ENCODE data around the gene IDH3B. TPM values are rescaled to one million over a fixed set of nuclear protein-coding genes. Genes with fewer than 3 reads are reported as not detected.
A peak's percentile ranks its signal among the peaks of the same experiment; 100 is the strongest.

IDH3B gene
- total RNA-seq, 1 donor from 2014 or later: 71.0 TPM

DNA sequence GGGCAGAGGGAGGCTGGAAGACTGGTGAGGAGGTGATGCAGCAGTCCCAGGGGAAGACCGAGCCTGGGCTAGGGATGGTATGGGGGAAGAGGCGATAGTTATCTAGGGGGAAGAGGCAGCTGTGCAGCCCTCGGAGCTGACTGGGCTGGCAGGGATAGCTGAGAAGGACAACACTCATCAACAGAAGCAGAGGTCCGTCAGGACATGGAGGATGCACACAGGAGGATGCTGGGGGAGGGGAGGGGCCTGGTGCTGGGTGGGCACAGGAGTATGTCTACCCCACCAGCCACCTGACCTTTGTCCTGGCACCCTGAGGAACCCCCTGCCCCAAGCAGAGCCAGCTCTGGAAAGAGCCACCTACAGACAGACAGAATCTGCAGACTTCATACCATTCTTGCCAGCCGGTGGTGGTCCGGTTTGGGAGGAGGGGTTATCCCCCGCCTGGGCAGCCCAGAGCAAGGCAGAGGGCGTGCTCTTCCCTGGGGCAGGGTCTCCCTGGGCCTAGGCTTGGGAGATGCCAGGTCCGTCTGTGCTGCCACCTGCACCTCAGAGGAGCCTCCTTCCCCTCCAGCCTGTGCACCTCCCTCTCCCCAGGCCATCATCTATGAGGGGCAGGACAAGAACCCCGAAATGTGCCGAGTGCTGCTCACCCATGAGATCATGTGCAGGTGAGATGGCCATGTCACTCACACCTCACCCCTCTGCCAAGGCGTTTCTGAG is 43.5 kb upstream of the IDH3B start:
- Histone ChIP-seq H3K36me3 (no peaks in the 10 kb centered on the region), H3K4me3 (no peak overlapping the region), H3K4me1 (no peaks in the 10 kb centered on the region), H3K27me3 (no peaks in the 10 kb centered on the region), H3K9me3 (no peaks in the 10 kb centered on the region), H3K27ac (no peak overlapping the region)
- intact Hi-C loops (cut with DNase I): no loop called here
- no peak for TF ChIP-seq POLR2AphosphoS5 (IDR thresholded peaks at IDR 0.05; ENCODE audit: insufficient read depth in 1 of 2, low read depth in 1 of 2)
- TF ChIP-seq, protein P1, sequence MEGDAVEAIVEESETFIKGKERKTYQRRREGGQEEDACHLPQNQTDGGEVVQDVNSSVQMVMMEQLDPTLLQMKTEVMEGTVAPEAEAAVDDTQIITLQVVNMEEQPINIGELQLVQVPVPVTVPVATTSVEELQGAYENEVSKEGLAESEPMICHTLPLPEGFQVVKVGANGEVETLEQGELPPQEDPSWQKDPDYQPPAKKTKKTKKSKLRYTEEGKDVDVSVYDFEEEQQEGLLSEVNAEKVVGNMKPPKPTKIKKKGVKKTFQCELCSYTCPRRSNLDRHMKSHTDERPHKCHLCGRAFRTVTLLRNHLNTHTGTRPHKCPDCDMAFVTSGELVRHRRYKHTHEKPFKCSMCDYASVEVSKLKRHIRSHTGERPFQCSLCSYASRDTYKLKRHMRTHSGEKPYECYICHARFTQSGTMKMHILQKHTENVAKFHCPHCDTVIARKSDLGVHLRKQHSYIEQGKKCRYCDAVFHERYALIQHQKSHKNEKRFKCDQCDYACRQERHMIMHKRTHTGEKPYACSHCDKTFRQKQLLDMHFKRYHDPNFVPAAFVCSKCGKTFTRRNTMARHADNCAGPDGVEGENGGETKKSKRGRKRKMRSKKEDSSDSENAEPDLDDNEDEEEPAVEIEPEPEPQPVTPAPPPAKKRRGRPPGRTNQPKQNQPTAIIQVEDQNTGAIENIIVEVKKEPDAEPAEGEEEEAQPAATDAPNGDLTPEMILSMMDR (IDR thresholded peaks at IDR 0.05): no peak
- TF ChIP-seq POLR2A (IDR thresholded peaks at IDR 0.05): no peak
- DNase-seq (ENCODE audit: extremely low spot score in 2 of 2): peak in 1 of 2 donors; percentile 46

DNA sequence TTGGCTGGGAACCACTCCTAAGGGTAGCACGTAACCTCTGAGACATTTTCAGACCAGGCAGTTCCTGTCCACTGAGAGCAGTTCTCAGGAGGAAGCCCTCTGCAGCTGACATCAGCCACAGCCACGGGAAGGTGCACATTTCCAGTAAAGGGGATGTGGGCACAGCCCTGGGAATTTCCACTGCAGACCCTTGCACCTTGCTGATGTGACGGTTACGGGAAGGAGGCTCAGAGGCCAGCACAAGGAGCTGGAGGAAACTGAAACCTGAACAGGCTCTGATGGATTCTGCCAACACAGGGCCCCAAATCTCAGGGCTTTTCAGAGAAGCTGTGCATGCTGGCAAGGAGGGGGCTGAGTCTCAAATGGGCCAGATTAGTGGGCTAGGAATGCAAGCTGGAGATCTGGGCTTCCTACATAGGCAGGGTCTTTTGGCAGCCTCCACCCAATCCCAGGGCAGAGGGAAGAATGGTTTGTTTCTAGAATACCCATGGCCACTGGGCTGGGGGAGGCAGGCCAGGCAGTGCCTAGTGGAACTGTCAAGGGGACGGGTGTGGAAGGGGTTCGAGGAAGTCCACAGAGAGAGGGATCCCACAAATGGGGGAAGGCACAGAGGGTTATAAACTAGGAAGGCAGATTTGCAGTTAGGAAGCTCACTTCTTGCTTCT is 42.8 kb upstream of the IDH3B start:
- DNase-seq (ENCODE audit: extremely low spot score in 2 of 2): peak in 1 of 2 donors; percentile 43
- no peak overlapping the region for H3K27ac ChIP-seq
- no peak overlapping the region for H3K4me3 ChIP-seq

DNA sequence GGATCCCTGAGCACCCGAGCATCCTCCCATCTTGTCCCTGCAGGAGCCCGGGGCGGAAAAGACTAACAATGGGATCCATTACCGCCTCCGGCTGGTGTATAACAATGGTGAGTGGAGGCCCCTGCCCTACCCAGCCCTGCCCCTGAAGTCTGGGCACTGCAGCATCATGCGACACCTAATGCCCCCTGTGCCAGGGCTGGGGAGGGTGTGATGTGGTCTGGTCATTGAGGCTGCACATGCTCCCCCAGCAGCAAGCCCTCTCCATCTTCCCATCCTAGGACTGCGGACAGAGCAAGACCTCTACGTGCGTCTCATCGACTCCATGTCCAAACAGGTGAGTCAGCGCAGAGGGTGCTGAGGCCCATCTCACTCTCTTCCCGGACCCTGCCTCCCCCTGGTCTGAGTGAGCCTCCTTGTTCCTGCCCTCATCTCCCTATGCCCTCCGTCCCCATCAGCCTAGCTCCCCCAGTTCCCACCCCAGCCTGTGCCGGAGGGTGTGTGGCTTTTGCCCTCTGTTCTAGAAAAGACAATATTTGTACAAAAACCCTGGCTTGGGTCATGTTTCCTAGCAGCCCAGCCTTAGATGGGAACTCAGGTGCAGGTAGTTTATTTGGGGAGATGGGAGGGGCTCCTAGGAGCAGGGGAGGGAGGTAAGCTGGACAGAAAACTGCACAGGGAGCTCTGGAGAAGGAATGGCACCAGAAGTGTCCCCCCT is 42.1 kb upstream of the IDH3B start:
- Histone ChIP-seq H3K27me3 (no peaks in the 10 kb centered on the region), H3K27ac (no peak overlapping the region), H3K36me3 (no peaks in the 10 kb centered on the region), H3K4me1 (no peaks in the 10 kb centered on the region), H3K4me3 (no peak overlapping the region), H3K9me3 (no peaks in the 10 kb centered on the region)
- DNase-seq (ENCODE audit: extremely low spot score in 2 of 2): peak in 1 of 2 donors; percentile 72
- intact Hi-C loops (cut with DNase I): no loop called here
- TF ChIP-seq POLR2A (IDR thresholded peaks at IDR 0.05) (no peak), POLR2AphosphoS5 (IDR thresholded peaks at IDR 0.05; ENCODE audit: insufficient read depth in 1 of 2, low read depth in 1 of 2) (no peak)
- TF ChIP-seq, protein P1 (IDR thresholded peaks at IDR 0.05): no peak

More for the DNA sequence above, 42.8 kb upstream of the IDH3B start:
- TF ChIP-seq POLR2AphosphoS5 (IDR thresholded peaks at IDR 0.05; ENCODE audit: insufficient read depth in 1 of 2, low read depth in 1 of 2) (no peak), POLR2A (IDR thresholded peaks at IDR 0.05) (no peak)
- TF ChIP-seq, protein P1 (IDR thresholded peaks at IDR 0.05): no peak
- Histone ChIP-seq H3K9me3 (no peaks in the 10 kb centered on the region), H3K36me3 (no peaks in the 10 kb centered on the region), H3K27me3 (no peaks in the 10 kb centered on the region), H3K4me1 (no peaks in the 10 kb centered on the region)
- intact Hi-C loops (cut with DNase I): no loop called here

DNA sequence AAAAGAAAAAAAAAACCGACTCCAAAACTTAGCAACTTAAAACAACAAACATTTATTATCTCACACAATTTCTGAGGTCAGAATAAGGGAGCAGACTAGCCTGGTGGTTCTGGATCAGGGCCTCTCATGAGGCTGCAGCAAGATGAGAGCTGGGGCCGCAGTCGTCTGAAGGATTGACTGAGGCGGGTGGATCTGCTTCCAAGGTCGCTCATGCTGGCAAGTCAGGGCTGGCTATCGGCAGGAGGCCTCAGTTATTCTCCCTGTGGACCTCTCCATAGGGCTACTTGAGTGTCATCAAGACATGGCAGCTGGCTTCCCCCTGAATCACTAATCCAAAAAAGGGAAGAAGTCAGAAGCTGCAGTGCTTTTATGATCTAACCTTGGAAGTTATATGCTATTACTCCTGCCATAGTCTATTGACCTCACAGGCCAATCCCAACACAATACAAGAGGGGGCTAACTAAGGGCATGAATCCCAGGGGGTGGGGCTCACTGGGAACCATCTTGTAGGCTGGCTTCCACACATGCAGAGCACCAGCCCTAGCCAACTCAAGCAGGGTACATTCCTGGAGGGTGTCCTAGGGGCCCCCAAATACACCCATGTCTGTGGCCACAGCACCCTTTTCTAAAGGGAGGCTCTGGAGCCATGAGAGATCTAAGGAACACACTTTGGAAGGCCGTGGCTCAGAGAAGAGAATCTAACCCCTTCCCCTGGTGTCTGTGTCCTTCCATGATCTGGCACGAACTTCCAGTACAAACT is 39.9 kb upstream of the IDH3B start:
- intact Hi-C loops (cut with DNase I): no loop called here
- DNase-seq (ENCODE audit: extremely low spot score in 2 of 2): peak in 1 of 2 donors; percentile 70
- Histone ChIP-seq H3K4me1 (no peaks in the 10 kb centered on the region), H3K4me3 (no peak overlapping the region), H3K36me3 (no peaks in the 10 kb centered on the region), H3K9me3 (no peaks in the 10 kb centered on the region), H3K27me3 (no peaks in the 10 kb centered on the region), H3K27ac (no peak overlapping the region)
- TF ChIP-seq POLR2A (IDR thresholded peaks at IDR 0.05) (no peak), POLR2AphosphoS5 (IDR thresholded peaks at IDR 0.05; ENCODE audit: insufficient read depth in 1 of 2, low read depth in 1 of 2) (no peak)
- TF ChIP-seq, protein P1 (IDR thresholded peaks at IDR 0.05): no peak
